Ectodermal cell (in vitro differentiated cells): ENCODE data around the gene WASHC4.
"Not testable (repeated sequence)": the region's sequence is repeated elsewhere in the genome, so short reads cannot be mapped to it uniquely, and the experiment has no call there.

Source experiments
- H3K27ac ChIP-seq: 2 replicates; pipeline ENCODE4 v1.7.0; 2013; ENCODE audit warnings: mild to moderate bottlenecking, low read depth, low read length; ENCODE audit not compliant: insufficient read depth, poor library complexity, severe bottlenecking
- H3K27me3 ChIP-seq: 2 replicates; pipeline ENCODE4 v1.7.0; 2013; ENCODE audit warnings: mild to moderate bottlenecking, low read length; ENCODE audit not compliant: insufficient read depth, control insufficient read depth, poor library complexity, severe bottlenecking
- H3K36me3 ChIP-seq: one replicate; pipeline ENCODE4 v1.7.0; 2013; ENCODE audit warnings: low read length; ENCODE audit not compliant: control insufficient read depth, insufficient read depth
- H3K4me1 ChIP-seq: one replicate; pipeline ENCODE4 v1.7.0; 2013; ENCODE audit warnings: low read length; ENCODE audit not compliant: control insufficient read depth, insufficient read depth
- H3K4me3 ChIP-seq: 2 replicates; pipeline ENCODE4 v1.7.0; 2013; ENCODE audit warnings: low read depth, low read length, control low read depth; ENCODE audit not compliant: insufficient read depth
- H3K9me3 ChIP-seq: 2 replicates; pipeline ENCODE4 v1.7.0; 2013; ENCODE audit warnings: mild to moderate bottlenecking, low read length, moderate library complexity; ENCODE audit not compliant: control insufficient read depth
- whole genome bisulfite sequencing, 2 experiments: methylation state at CpG; one replicate each; pipeline ENCODE4 v1.1.7; 2013; ENCODE audit warnings: missing lambda C conversion rate in 2 of 2; 5-methylcytosine and 5-hydroxymethylcytosine counted together

Gene WASHC4

DNA sequence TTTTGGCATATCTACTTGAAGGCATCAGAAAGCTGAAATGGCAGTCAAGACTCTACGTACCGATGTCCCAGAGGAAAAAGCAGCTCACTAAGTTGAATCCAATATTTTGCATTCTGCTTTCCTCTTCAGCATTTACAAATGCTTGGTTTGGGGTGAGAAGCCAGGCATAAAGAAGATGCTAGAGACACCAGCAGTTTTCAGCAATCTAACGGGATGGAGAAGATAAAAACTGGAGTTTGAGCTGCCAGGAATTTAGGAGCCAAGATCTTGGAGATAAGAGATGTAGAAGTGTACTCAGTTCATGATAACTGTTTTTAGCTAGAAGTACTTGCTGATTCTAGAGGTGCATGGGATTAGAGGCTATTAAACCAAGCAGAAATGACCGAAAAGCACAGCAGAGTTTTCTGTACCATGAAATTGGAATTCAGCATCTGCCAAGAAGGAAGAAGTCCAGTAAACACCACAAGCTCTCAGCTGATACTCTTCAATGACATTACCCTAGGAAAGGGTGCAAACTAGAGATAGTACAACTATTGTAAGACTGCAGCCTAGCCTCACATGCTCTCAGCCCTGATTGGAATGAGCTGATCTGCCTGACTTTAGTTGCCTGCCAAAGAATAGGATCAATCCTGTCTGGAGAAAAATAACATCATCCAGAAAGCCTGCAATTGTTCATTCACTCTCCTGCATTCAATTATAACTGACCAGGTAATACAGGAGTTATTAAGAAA is 15.9 kb upstream of the WASHC4 start:
- Histone ChIP-seq H3K27me3 (peaks cover 3% of the 10 kb centered on the region), H3K27ac (no peak overlapping the region), H3K36me3 (no peaks in the 10 kb centered on the region), H3K4me3 (no peak overlapping the region), H3K4me1 (peaks cover 12% of the 10 kb centered on the region), H3K9me3 (no peaks in the 10 kb centered on the region)
- WGBS, 2 experiments, result 76 to 81% methylated on average over 4 of the region's 4 CpGs

DNA sequence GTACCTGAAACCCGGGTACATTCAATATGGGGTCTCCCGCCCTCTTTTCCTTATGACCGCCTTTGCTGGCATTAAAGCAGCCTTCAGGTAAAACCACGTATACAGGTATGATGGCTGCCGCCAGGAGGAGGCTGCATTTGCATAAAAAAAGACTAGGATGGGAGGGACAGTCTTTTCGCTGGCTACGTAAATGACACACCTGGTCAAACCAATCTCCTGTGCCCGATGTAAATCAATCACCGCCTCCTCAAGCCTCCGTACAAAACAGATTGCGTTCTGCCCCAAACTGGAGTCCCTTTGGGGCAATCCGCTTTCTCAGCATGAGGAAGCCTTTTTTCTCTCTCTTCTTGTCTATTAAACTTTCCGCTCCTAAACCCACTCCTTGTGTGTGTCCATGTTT is 15.2 kb upstream of the WASHC4 start:
- Histone ChIP-seq H3K36me3 (no peaks in the 10 kb centered on the region), H3K4me3 (no peak overlapping the region), H3K27ac (no peak overlapping the region), H3K9me3 (no peaks in the 10 kb centered on the region), H3K4me1 (peaks cover 12% of the 10 kb centered on the region), H3K27me3 (peaks cover 3% of the 10 kb centered on the region)
- WGBS, 2 experiments, result 19 to 21% methylated on average over 13 of the region's 13 CpGs

DNA sequence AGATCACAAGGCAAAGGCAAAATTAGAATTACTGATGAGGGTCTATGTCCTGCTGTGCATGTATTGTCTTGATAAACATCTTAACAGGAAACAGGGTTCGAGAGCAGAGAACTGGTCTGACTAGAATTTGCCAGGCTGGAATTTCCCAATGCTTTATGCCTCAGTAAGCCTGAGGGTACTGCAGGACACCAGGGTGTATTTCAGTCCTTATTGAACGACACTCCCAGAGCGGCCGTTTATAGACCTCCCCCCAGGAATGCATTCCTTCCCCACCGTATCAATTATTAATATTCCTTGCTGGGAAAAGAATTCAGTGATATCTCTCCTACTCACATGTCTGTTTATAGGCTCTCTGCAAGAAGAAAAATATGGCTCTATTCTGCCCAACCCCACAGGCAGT is 12.2 kb upstream of the WASHC4 start:
- H3K4me1 ChIP-seq, result peaks cover 12% of the 10 kb centered on the region
- WGBS, 2 experiments, result 92 to 95% methylated on average over 5 of the region's 5 CpGs
- H3K27me3 ChIP-seq, result not testable (repeated sequence)

DNA sequence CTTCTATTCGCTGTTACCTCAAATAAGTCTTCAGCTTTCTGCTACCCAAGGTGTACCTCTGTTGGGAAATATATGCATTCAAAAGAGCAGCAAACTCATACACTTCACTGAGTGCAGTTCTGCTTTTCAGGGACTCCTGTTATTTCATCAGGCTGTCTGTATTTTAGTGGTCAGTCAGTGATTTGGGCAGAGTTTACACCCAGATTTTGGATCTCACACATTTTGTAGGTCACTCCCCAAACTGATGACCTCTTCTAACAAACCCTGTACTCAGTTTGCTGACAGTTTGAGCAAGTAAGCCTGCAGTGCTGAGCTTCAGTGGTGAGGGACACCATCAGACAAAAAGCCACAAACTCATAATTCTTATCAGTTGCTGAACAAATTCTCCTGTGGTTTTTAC is 8.2 kb upstream of the WASHC4 start:
- Histone ChIP-seq H3K4me3 (no peak overlapping the region), H3K27ac (no peak overlapping the region), H3K36me3 (no peaks in the 10 kb centered on the region), H3K4me1 (no peaks in the 10 kb centered on the region), H3K9me3 (no peaks in the 10 kb centered on the region), H3K27me3 (no peaks in the 10 kb centered on the region)
- WGBS, 2 experiments, result 95 to 100% methylated on average over 1 of the region's 1 CpG

More for the DNA sequence above, 12.2 kb upstream of the WASHC4 start:
- not testable (repeated sequence) for H3K36me3 ChIP-seq, H3K9me3 ChIP-seq, H3K4me3 ChIP-seq, H3K27ac ChIP-seq

DNA sequence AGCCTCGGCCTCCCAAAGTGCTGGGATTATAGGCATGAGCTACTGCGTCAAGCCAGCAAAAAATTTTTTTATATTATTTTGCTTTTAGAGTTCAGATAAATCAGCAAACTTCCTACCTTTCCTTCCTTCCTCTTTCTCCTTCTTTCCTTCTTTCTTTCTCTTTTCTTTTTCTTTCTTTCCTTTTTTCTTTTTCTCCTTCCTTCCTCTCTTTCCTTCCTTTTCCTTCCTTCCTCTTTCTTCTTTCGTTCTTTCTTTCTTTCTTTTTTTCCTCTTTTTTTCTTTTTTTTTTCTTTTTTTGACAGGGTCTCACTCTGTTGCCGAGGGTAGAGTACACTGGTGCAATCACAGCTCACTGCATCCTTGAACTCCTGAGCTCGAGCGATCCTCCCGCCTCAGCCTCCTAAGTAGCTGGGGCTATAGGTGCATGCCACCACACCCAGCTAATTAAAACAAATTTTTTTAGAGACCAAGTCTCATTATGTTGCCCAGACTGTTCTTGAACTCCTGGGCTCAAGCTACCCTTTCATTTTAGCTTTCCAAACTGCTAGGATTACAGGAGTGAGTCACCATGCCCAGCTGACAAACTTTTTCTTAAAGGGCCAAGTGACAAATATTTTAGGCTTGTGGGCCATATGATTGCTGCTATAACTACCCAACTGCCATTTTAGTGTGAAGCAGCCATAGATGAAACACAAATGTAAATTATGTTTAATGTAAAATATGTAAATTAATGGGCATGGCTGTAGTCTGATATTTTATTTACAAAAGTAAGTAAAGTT is 7.1 kb upstream of the WASHC4 start:
- Histone ChIP-seq H3K4me3 (no peak overlapping the region), H3K27ac (no peak overlapping the region), H3K27me3 (no peaks in the 10 kb centered on the region), H3K36me3 (no peaks in the 10 kb centered on the region), H3K9me3 (no peaks in the 10 kb centered on the region), H3K4me1 (no peaks in the 10 kb centered on the region)
- WGBS, 2 experiments, result 85 to 94% methylated on average over 7 of the region's 7 CpGs

DNA sequence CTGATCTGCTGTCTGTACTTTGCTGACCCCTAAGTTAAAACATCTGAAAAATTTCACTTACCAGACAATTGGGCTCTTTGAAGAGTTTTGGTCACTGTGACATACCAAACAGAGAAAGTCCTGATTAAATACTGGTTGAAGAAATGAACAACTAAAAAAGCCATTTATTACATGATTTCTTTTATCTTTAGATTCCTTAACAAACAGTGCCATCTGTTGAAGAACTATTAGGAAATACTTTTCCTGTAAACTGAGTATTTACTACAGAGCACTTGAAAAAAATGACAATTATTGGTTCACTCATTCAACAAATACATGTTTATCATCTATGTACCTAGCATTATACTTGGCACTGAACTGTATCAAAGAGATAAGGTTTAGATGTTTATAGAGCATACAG is 6.5 kb upstream of the WASHC4 start:
- Histone ChIP-seq H3K36me3 (no peaks in the 10 kb centered on the region), H3K9me3 (no peaks in the 10 kb centered on the region), H3K4me1 (no peaks in the 10 kb centered on the region), H3K27me3 (no peaks in the 10 kb centered on the region), H3K27ac (no peak overlapping the region), H3K4me3 (no peak overlapping the region)

DNA sequence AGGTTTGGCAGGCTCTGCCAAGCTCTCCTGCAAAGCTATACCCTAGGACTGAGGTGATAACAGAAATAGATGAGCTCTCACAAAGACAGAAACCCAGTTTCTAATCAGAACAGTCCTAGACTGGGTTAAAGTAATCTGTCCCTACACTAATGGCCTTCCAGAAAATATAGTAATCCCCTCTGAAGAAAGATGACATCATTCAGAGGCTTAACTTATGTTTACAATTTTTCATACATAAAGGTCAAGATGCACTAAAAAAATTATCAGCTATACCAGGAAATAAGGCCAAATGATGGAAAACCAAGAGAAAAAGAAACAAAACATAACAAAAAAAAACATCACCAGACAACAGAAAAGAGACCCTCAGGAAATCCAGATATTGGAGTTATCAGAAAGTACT is 4.9 kb upstream of the WASHC4 start:
- Histone ChIP-seq H3K27ac (no peak overlapping the region), H3K27me3 (peaks cover 4% of the 10 kb centered on the region), H3K4me1 (no peaks in the 10 kb centered on the region), H3K9me3 (no peaks in the 10 kb centered on the region), H3K4me3 (no peak overlapping the region), H3K36me3 (no peaks in the 10 kb centered on the region)

DNA sequence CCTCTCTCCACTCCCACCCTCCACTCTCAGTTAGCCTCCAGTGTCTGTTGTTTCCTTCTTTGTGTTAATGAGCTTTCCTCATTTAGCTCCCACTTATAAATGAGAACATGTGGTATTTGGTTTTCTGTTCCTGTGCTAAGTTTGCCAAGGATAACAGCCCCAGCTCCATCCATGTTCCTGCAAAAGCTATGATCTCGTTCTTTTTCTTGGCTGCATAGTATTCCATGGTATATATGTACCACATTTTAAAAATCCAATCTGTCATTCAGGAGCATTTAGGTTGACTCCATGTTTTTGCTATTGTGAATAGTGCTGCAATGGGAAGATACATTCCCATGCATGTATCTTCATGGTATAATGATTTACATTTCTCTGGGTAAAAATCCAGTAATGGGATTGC is 2.8 kb upstream of the WASHC4 start:
- Histone ChIP-seq H3K9me3 (no peaks in the 10 kb centered on the region), H3K4me1 (peaks cover 7% of the 10 kb centered on the region), H3K27ac (no peak overlapping the region), H3K36me3 (no peaks in the 10 kb centered on the region), H3K27me3 (peaks cover 4% of the 10 kb centered on the region), H3K4me3 (no peak overlapping the region)
- 80% methylated on average over 1 of the region's 1 CpG; no CpG with 5 or more reads in 1 of the 2 experiments for WGBS, 2 experiments

DNA sequence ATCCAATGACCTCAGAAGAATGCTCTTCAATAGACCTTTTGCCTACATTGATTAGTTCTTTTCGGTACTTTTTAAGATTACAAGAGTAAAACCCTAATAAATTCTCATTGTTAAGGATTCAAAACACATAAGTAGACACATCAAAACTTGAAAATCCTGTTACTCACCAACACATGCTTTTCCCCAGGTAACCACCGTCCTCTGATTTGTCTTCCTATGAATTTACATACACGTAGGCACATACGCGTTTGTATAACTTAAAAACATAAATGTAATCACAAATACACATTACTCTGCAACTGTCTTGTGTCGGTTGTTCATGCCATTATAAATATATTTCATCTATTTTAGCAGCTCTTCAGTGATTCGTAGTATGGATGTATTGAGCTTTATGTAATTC is 910 bp upstream of the WASHC4 start:
- WGBS, 2 experiments, result 75 to 80% methylated on average over 6 of the region's 7 CpGs
- Histone ChIP-seq H3K27ac (no peak overlapping the region), H3K4me3 (peak overlapping the region; percentile 88), H3K4me1 (peaks cover 13% of the 10 kb centered on the region), H3K36me3 (no peaks in the 10 kb centered on the region), H3K27me3 (peaks cover 4% of the 10 kb centered on the region), H3K9me3 (no peaks in the 10 kb centered on the region)

DNA sequence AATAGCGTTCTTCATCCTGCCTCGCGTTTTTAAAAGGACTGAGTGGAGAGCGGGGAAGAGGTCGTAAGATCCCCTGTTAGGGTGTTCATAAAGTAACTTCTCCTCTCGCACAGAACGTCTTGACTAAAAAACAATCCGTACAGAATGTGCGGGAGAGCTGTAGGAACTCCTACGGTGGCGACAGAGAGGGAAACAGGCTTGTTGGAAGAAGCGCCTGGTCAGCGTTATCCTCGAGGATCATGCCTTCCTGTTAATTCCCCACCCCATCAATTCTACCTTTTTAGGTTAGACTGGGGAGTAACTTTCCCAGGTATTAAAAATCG is 399 bp upstream of the WASHC4 start:
- no peaks in the 10 kb centered on the region for H3K9me3 ChIP-seq
- H3K36me3 ChIP-seq, result no peaks in the 10 kb centered on the region
- WGBS, 2 experiments, result 3 to 6% methylated on average over 15 of the region's 15 CpGs
- peak overlapping the region; percentile 88 for H3K4me3 ChIP-seq
- H3K27ac ChIP-seq, result peak overlapping the region; percentile 3
- H3K27me3 ChIP-seq, result peaks cover 4% of the 10 kb centered on the region
- H3K4me1 ChIP-seq, result peaks cover 13% of the 10 kb centered on the region
